H9 (cell line): Measurements from ENCODE around the gene KCTD5. TPM values are rescaled to one million over a fixed set of nuclear protein-coding genes. Genes with fewer than 3 reads are reported as not detected.

Source experiments
- DNase-seq: peaks from one replicate; pipeline ENCODE4 v3.0.0-alpha.2; 2017
- H2AFZ ChIP-seq: one replicate; pipeline ENCODE4 v1.6.1; 2013; ENCODE audit warnings: mild to moderate bottlenecking, low read length, control low read depth, moderate library complexity
- H2AK5ac ChIP-seq: 2 replicates; pipeline ENCODE4 v1.6.1; 2013; ENCODE audit warnings: low read length, control low read depth, mixed read lengths; ENCODE audit not compliant: insufficient read length
- H2BK120ac ChIP-seq: one replicate; pipeline ENCODE4 v1.6.1; 2013; ENCODE audit warnings: low read depth, mild to moderate bottlenecking, low read length, control low read depth, inconsistent platforms; ENCODE audit not compliant: poor library complexity, severe bottlenecking
- H2BK12ac ChIP-seq: 2 replicates; pipeline ENCODE4 v1.6.1; 2013; ENCODE audit warnings: low read length, control low read depth, mixed read lengths, low read depth; ENCODE audit not compliant: insufficient read length
- H2BK15ac ChIP-seq: 2 replicates; pipeline ENCODE4 v1.6.1; 2013; ENCODE audit warnings: low read depth, low read length, control low read depth
- H2BK20ac ChIP-seq: one replicate; pipeline ENCODE4 v1.6.1; 2013; ENCODE audit warnings: low read depth, mild to moderate bottlenecking, low read length, control low read depth, inconsistent platforms; ENCODE audit not compliant: poor library complexity, severe bottlenecking
- H2BK5ac ChIP-seq: 2 replicates; pipeline ENCODE4 v1.6.1; 2013; ENCODE audit warnings: low read length, control low read depth, mixed read lengths; ENCODE audit not compliant: insufficient read length
- H3K14ac ChIP-seq: 2 replicates; pipeline ENCODE4 v1.6.1; 2013; ENCODE audit warnings: low read length, control low read depth; ENCODE audit not compliant: insufficient read depth
- H3K18ac ChIP-seq: 2 replicates; pipeline ENCODE4 v1.6.1; 2013; ENCODE audit warnings: low read depth, mild to moderate bottlenecking, mixed read lengths, low read length, control low read depth; ENCODE audit not compliant: insufficient read length
- H3K23ac ChIP-seq: 2 replicates; pipeline ENCODE4 v1.6.1; 2013; ENCODE audit warnings: low read length, control low read depth, mixed read lengths, low read depth; ENCODE audit not compliant: insufficient read length
- H3K23me2 ChIP-seq: 2 replicates; pipeline ENCODE4 v1.6.1; 2013; ENCODE audit warnings: low read depth, mild to moderate bottlenecking, mixed read lengths, low read length, control low read depth; ENCODE audit not compliant: insufficient read length, poor library complexity, severe bottlenecking
- H3K27ac ChIP-seq: 2 replicates; pipeline ENCODE4 v1.5.1; 2013; ENCODE audit warnings: low read length, control low read depth, mixed read lengths, low read depth; ENCODE audit not compliant: insufficient read length
- H3K27me3 ChIP-seq: 2 replicates; pipeline ENCODE4 v1.6.1; 2013; ENCODE audit warnings: low read length, control low read depth, inconsistent platforms; ENCODE audit not compliant: insufficient read depth
- H3K4ac ChIP-seq: 2 replicates; pipeline ENCODE4 v1.6.1; 2013; ENCODE audit warnings: low read depth, mild to moderate bottlenecking, control low read depth, inconsistent platforms, low read length, moderate library complexity
- H3K4me1 ChIP-seq: 2 replicates; pipeline ENCODE4 v1.6.1; 2013; ENCODE audit warnings: low read length, control low read depth, inconsistent platforms; ENCODE audit not compliant: insufficient read depth
- H3K4me2 ChIP-seq: 2 replicates; pipeline ENCODE4 v1.6.1; 2013; ENCODE audit warnings: low read length, control low read depth, mixed read lengths; ENCODE audit not compliant: insufficient read length, insufficient read depth
- H3K56ac ChIP-seq: 2 replicates; pipeline ENCODE4 v1.6.1; 2013; ENCODE audit warnings: low read depth, mild to moderate bottlenecking, mixed read lengths, low read length, control low read depth; ENCODE audit not compliant: insufficient read length
- H3K79me1 ChIP-seq: 2 replicates; pipeline ENCODE4 v1.6.1; 2013; ENCODE audit warnings: low read depth, mild to moderate bottlenecking, moderate library complexity, low read length, control low read depth, inconsistent platforms; ENCODE audit not compliant: insufficient read depth, poor library complexity, severe bottlenecking
- H3K79me2 ChIP-seq: 2 replicates; pipeline ENCODE4 v1.6.1; 2013; ENCODE audit warnings: low read length, control low read depth, inconsistent platforms; ENCODE audit not compliant: insufficient read depth
- H3K9ac ChIP-seq: 2 replicates; pipeline ENCODE4 v1.6.1; 2013; ENCODE audit warnings: low read length, control low read depth, mixed read lengths; ENCODE audit not compliant: insufficient read length; ENCODE audit errors: extremely low read depth
- H3K9me3 ChIP-seq: one replicate; pipeline ENCODE4 v1.6.1; 2013; ENCODE audit warnings: low read depth, low read length, inconsistent platforms; ENCODE audit not compliant: control insufficient read depth
- H3T11ph ChIP-seq: one replicate; pipeline ENCODE4 v1.6.1; 2013; ENCODE audit warnings: mild to moderate bottlenecking, low read length, control low read depth, inconsistent platforms
- H4K20me1 ChIP-seq: one replicate; pipeline ENCODE4 v1.6.1; 2013; ENCODE audit not compliant: control insufficient read depth, insufficient read length, insufficient read depth
- H4K5ac ChIP-seq: 2 replicates; pipeline ENCODE4 v1.6.1; 2013; ENCODE audit warnings: low read depth, mild to moderate bottlenecking, mixed read lengths, low read length, control low read depth; ENCODE audit not compliant: insufficient read length
- H4K8ac ChIP-seq: replicated peaks from 2 replicates; pipeline ENCODE4 v1.6.1; 2013; ENCODE audit warnings: low read length, control low read depth, mixed read lengths, low read depth; ENCODE audit not compliant: insufficient read length
- H4K91ac ChIP-seq: 2 replicates; pipeline ENCODE4 v1.6.1; 2013; ENCODE audit warnings: low read depth, mild to moderate bottlenecking, moderate library complexity, mixed read lengths, low read length, control low read depth; ENCODE audit not compliant: insufficient read length
- H3K27ac Mint-ChIP-seq, 3 experiments: 2 replicates in 2 of 3; 3 replicates in 1 of 3; pipeline ENCODE4 v1.8.0; 2020 to 2021; ENCODE audit warnings: mixed read lengths in 3 of 3, mild to moderate bottlenecking in 1 of 3, moderate library complexity in 1 of 3
- H3K27me3 Mint-ChIP-seq: 2 replicates; pipeline ENCODE4 v1.8.0; 2021; ENCODE audit warnings: low read depth, mild to moderate bottlenecking, moderate library complexity, mixed read lengths
- H3K36me3 Mint-ChIP-seq, 3 experiments: 2 replicates in 2 of 3; 3 replicates in 1 of 3; pipeline ENCODE4 v1.8.0; 2020 to 2021; ENCODE audit warnings: low read depth in 3 of 3, mixed read lengths in 3 of 3; ENCODE audit not compliant: insufficient read depth in 1 of 3
- H3K4me1 Mint-ChIP-seq, 2 experiments: 2 replicates each; pipeline ENCODE4 v1.8.0; 2020; ENCODE audit warnings: mixed read lengths in 2 of 2
- H3K4me3 Mint-ChIP-seq, 2 experiments: 2 replicates in 1 of 2; 3 replicates in 1 of 2; pipeline ENCODE4 v1.8.0; 2020 to 2021; ENCODE audit warnings: mild to moderate bottlenecking in 2 of 2, mixed read lengths in 2 of 2, moderate library complexity in 1 of 2
- H3K9me3 Mint-ChIP-seq, 2 experiments: 2 replicates in 1 of 2; 3 replicates in 1 of 2; pipeline ENCODE4 v1.8.0; 2020; ENCODE audit warnings: mild to moderate bottlenecking in 2 of 2, mixed read lengths in 2 of 2, moderate library complexity in 1 of 2
- whole genome bisulfite sequencing: extraction: QIAGEN DNeasy Blood & Tissue Kit; methylation state at CpG from one replicate; pipeline ENCODE4 v1.1.7; 2013; ENCODE audit warnings: missing lambda C conversion rate, low lambda C conversion rate, mixed read lengths; ENCODE audit not compliant: insufficient read length; ENCODE audit errors: extremely low coverage; 5-methylcytosine and 5-hydroxymethylcytosine counted together
- total RNA-seq: library from RNA; stranded (reverse); gene quantifications from 2 replicates; pipeline ENCODE4 v1.2.1, GENCODE V29; 2021
- TF ChIP-seq, protein P1 (sequence below): fragments of 200-600 bp; sonication (generic); conservative IDR thresholded peaks from 3 replicates; pipeline ENCODE4 v1.8.0; 2021; ENCODE audit warnings: antibody characterized with exemption, mild to moderate bottlenecking

The KCTD5 gene
- total RNA-seq, 1 experiment from 2014 or later: 39.9 TPM

DNA sequence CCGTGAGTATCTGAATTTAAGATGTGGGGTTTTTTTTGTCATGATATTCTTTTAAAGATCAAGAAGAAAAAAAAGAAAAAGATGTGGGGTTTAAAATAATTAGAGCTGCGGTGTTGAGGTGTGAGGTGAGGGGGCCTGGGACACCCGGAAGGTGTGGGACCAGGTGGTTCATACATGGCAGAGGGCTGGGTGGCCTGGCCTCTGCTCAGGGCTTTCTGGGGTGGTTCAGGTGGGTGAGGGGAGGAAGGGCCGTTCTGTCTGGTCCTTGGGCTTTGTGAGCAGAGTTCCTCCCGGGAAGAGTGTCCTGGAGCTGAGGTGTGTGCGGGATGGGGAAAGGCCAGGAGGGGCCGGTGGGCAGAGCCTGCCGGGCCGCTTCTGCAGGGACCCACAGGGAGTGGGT is 32.7 kb downstream of the KCTD5 start:
- H3K27me3 Mint-ChIP-seq: peaks cover 2% of the 10 kb centered on the region
- no peak overlapping the region for H3K27ac ChIP-seq
- no peaks in the 10 kb centered on the region for H3K23me2 ChIP-seq
- DNase-seq: no peak
- no peaks in the 10 kb centered on the region for H3K9me3 ChIP-seq
- H3K14ac ChIP-seq: no peak overlapping the region
- WGBS: no CpG with 5 or more reads among the region's 9 CpGs
- H2BK120ac ChIP-seq: no peak overlapping the region
- H3K56ac ChIP-seq: no peak overlapping the region
- no peaks in the 10 kb centered on the region for H4K20me1 ChIP-seq
- peak overlapping the region; percentile 19 to 42; a peak in 4 of 5 replicates for H3K4me3 Mint-ChIP-seq
- no peak overlapping the region for H3T11ph ChIP-seq
- H4K5ac ChIP-seq: no peak overlapping the region
- no peak overlapping the region for H2AFZ ChIP-seq
- no peaks in the 10 kb centered on the region for H3K36me3 Mint-ChIP-seq
- H3K9ac ChIP-seq: no peak overlapping the region
- H4K8ac ChIP-seq: no peak overlapping the region
- H3K4ac ChIP-seq: no peak overlapping the region
- H2AK5ac ChIP-seq: no peak overlapping the region
- H3K4me1 Mint-ChIP-seq: peaks cover 3 to 11% of the 10 kb centered on the region in 2 experiments; a peak in 3 of 4 replicates
- H3K27ac Mint-ChIP-seq: no peak overlapping the region
- no peak overlapping the region for H2BK12ac ChIP-seq
- H3K79me1 ChIP-seq: no peaks in the 10 kb centered on the region
- no peaks in the 10 kb centered on the region; the same call in 1 of the 2 replicates for H3K4me1 ChIP-seq
- TF ChIP-seq, protein P1, sequence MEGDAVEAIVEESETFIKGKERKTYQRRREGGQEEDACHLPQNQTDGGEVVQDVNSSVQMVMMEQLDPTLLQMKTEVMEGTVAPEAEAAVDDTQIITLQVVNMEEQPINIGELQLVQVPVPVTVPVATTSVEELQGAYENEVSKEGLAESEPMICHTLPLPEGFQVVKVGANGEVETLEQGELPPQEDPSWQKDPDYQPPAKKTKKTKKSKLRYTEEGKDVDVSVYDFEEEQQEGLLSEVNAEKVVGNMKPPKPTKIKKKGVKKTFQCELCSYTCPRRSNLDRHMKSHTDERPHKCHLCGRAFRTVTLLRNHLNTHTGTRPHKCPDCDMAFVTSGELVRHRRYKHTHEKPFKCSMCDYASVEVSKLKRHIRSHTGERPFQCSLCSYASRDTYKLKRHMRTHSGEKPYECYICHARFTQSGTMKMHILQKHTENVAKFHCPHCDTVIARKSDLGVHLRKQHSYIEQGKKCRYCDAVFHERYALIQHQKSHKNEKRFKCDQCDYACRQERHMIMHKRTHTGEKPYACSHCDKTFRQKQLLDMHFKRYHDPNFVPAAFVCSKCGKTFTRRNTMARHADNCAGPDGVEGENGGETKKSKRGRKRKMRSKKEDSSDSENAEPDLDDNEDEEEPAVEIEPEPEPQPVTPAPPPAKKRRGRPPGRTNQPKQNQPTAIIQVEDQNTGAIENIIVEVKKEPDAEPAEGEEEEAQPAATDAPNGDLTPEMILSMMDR: no peak
- peak overlapping the region; percentile 10 for H3K4me2 ChIP-seq
- no peak overlapping the region for H2BK15ac ChIP-seq
- H3K79me2 ChIP-seq: no peaks in the 10 kb centered on the region
- H2BK20ac ChIP-seq: no peak overlapping the region
- no peak overlapping the region for H2BK5ac ChIP-seq
- no peak overlapping the region for H3K18ac ChIP-seq
- no peaks in the 10 kb centered on the region for H3K9me3 Mint-ChIP-seq
- H3K27me3 ChIP-seq: no peaks in the 10 kb centered on the region
- no peak overlapping the region for H4K91ac ChIP-seq
- no peak overlapping the region for H3K23ac ChIP-seq
